ENCODE measurements around the gene SEPHS1.

- TF ChIP-seq SUZ12 (IDR thresholded peaks at IDR 0.05; ENCODE audit: extremely low read depth, insufficient read depth, insufficient read length) (no peak), YY1 (IDR thresholded peaks at IDR 0.05; ENCODE audit: insufficient read depth, insufficient read length) (no peak)
Observed at GRCh38 chr10:13354783-13355182, 6.7 kb upstream of the SEPHS1 start.
